GM12874 (cell line): Measurements from ENCODE around the gene TDRD3.

Experiments
- CTCF ChIP-seq: IDR thresholded peaks from 2 replicates; pipeline ENCODE4 v1.5.1; 2011; ENCODE audit warnings: low read depth, mild to moderate bottlenecking, control low read depth, low read length, moderate library complexity; ENCODE audit not compliant: insufficient read depth

The TDRD3 gene

DNA sequence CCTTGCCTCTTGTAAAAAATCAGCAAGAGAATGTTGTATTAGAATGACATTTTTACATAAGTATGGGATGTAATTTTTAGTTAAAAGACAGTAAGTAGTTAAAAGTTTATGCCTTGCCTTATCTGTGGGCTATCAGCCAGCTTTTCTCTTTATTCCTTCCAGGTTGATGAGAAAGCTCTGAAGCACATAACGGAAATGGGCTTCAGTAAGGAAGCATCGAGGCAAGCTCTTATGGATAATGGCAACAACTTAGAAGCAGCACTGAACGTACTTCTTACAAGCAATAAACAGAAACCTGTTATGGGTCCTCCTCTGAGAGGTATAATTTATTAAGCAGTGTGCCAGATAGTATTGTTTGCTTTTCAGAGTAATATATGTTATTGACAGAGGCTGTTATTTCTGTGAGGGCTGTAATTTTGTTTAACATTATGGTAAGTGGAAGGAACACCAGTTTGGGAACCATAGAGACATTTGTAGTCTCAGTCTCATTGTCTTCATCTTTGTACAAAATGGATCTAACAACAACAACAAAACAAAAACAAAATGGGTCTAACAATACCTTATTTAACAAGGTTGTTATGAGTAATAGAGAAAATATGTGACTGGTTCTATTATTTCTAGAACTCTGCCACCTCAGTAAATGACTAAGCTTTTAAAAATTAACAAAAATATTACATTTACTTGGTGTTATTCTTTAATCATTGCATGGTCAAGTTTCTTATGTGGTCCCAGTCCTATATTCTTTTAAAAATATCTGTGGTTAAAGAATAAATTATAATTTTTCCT is 112.8 kb downstream of the TDRD3 start:
- no peak for TF ChIP-seq CTCF

DNA sequence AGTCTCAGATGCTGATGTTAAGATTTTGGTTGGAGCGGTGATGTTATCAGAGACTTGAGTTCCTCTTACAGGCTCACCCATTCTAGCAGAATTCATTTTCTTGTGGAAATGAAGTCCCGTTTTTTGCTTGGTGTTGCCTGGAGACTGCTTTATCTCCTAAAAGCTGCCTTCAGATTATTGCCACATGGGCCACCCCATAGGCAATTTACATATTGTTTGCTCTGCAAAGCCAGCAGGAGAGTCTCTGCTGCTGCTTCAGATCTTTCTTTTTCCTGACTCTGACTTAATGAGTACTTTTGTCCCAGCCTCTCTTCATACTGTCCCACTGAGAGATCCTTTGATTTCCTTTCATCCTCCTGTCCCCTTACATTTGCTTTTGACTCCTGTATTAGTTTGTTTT is 114.6 kb downstream of the TDRD3 start:
- no peak for TF ChIP-seq CTCF

- no peak for TF ChIP-seq CTCF
These were observed 117.9 kb downstream of the TDRD3 start for GRCh38 chr13:60514891-60515290.

DNA sequence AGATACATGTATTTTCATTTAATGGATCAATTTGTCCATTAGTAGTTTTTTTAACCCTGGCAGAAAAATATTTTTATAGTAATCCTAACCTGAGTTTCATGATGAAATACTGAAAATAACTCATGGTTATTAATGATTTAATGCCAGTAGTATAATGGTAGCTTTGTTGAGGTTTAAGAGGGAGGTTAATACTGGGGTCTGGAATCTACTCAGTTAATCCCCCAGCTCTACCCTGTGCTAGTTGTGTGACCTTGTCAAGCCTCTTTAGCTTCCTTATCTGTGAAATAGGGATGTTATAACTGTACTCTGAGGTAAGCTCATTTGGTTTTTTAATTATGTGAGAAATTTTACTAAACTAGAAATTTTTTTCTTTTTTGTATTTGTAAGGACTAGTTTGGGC is 122.5 kb downstream of the TDRD3 start:
- no peak for TF ChIP-seq CTCF

DNA sequence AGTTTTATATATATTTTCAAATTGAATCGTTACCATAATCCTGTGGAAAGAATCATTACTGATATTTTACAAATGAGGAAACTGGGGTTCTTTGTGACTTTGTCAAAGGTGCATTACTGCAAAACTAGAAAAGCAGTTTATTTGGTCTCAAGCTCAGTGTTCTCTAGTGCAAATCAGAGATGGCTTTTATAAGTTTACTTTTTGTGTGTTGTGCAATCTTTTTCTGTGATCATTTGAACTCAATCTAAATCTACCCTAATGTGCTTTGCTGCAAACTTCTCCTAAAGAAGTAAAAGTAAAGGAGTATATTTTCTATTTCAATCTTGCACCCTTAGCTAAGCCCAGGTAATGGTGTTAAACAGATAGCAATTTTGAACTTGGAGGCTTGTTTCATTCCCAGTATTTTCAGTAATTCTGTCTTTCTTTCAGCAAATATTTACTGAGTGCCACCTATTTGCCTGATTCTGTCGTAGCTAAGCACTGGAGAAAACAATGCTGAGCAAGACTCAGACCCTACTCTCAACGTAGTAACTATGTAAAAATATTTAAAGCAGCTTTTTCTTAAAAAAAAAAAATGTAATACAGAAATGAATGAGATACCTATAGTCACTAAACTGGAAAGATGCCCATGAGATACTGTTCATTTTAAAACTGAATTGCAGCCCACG is 124.0 kb downstream of the TDRD3 start:
- no peak for TF ChIP-seq CTCF

- no peak for TF ChIP-seq CTCF
These were observed 141.5 kb downstream of the TDRD3 start for GRCh38 chr13:60538566-60538965.

DNA sequence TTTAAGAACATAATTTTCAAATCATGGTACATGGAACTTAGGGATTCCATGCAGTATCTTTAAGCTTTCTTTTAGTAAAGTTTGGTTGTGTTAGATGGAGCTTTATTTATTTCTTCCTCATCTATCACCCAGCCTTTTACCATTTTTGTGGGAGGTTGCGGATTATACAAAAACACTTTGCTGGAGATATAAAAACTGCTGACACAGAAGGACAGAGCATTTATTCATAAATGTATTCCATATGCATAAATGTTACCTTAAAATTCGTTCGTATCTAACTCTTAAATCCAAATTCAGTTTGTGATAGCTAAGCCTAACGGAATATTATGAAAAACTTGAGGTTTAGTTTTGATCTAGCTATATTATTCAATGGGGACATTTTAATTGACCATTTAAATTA is 143.3 kb downstream of the TDRD3 start:
- TF ChIP-seq CTCF = no peak
